ENCODE measurements around the gene PRIMA1. TPM values are rescaled to one million over a fixed set of nuclear protein-coding genes. Genes with fewer than 3 reads are reported as not detected.

PRIMA1 gene
- total RNA-seq, 1 experiment from 2014 or later: 2.3 TPM

GRCh38 chr14:93764211-93764659 is 24.1 kb downstream of the PRIMA1 start:
- no CpG with 5 or more reads among the region's 8 CpGs for WGBS (ENCODE audit: extremely low coverage, insufficient read length, low lambda C conversion rate)
- Histone ChIP-seq H3K27me3 (ENCODE audit: insufficient read depth, low read length) (no peaks in the 10 kb centered on the region), H3K56ac (ENCODE audit: insufficient read length, low read depth, low read length) (no peak overlapping the region), H3K23ac (ENCODE audit: insufficient read length, low read depth, low read length) (no peak overlapping the region), H3K23me2 (ENCODE audit: insufficient read length, low read depth, low read length, poor library complexity, severe bottlenecking) (no peaks in the 10 kb centered on the region), H3K9ac (ENCODE audit: extremely low read depth, insufficient read length, low read length) (no peak overlapping the region), H2AK5ac (ENCODE audit: insufficient read length, low read length) (no peak overlapping the region), H3K27ac (ENCODE audit: insufficient read length, low read depth, low read length) (no peak overlapping the region), H4K8ac (replicated peaks; ENCODE audit: insufficient read length, low read depth, low read length) (no peak overlapping the region), H3K4ac (ENCODE audit: low read depth, low read length) (no peak overlapping the region), H4K5ac (ENCODE audit: insufficient read length, low read depth, low read length) (no peak overlapping the region), H3K79me1 (ENCODE audit: insufficient read depth, low read depth, low read length, poor library complexity, severe bottlenecking) (no peaks in the 10 kb centered on the region), H4K91ac (ENCODE audit: insufficient read length, low read depth, low read length) (no peak overlapping the region), H3K18ac (ENCODE audit: insufficient read length, low read depth, low read length) (no peak overlapping the region), H2AFZ (ENCODE audit: low read length) (no peak overlapping the region), H2BK5ac (ENCODE audit: insufficient read length, low read length) (no peak overlapping the region), H4K20me1 (ENCODE audit: control insufficient read depth, insufficient read depth, insufficient read length) (no peaks in the 10 kb centered on the region), H3K79me2 (ENCODE audit: insufficient read depth, low read length) (no peaks in the 10 kb centered on the region), H3K4me2 (ENCODE audit: insufficient read depth, insufficient read length, low read length) (no peak overlapping the region), H2BK120ac (ENCODE audit: low read depth, low read length, poor library complexity, severe bottlenecking) (no peak overlapping the region), H2BK15ac (ENCODE audit: low read depth, low read length) (no peak overlapping the region), H3K4me1 (ENCODE audit: insufficient read depth, low read length) (no peaks in the 10 kb centered on the region; the same call in 1 of the 2 replicates), H2BK20ac (ENCODE audit: low read depth, low read length, poor library complexity, severe bottlenecking) (no peak overlapping the region), H3T11ph (ENCODE audit: low read length) (no peak overlapping the region), H2BK12ac (ENCODE audit: insufficient read length, low read depth, low read length) (no peak overlapping the region), H3K9me3 (ENCODE audit: control insufficient read depth, low read depth, low read length) (no peaks in the 10 kb centered on the region), H3K14ac (ENCODE audit: insufficient read depth, low read length) (no peak overlapping the region)
- H3K4me3 Mint-ChIP-seq: no peak overlapping the region
- TF ChIP-seq, protein P1, sequence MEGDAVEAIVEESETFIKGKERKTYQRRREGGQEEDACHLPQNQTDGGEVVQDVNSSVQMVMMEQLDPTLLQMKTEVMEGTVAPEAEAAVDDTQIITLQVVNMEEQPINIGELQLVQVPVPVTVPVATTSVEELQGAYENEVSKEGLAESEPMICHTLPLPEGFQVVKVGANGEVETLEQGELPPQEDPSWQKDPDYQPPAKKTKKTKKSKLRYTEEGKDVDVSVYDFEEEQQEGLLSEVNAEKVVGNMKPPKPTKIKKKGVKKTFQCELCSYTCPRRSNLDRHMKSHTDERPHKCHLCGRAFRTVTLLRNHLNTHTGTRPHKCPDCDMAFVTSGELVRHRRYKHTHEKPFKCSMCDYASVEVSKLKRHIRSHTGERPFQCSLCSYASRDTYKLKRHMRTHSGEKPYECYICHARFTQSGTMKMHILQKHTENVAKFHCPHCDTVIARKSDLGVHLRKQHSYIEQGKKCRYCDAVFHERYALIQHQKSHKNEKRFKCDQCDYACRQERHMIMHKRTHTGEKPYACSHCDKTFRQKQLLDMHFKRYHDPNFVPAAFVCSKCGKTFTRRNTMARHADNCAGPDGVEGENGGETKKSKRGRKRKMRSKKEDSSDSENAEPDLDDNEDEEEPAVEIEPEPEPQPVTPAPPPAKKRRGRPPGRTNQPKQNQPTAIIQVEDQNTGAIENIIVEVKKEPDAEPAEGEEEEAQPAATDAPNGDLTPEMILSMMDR (conservative IDR thresholded peaks at IDR 0.05): no peak
- no peaks in the 10 kb centered on the region for H3K9me3 Mint-ChIP-seq
- H3K27ac Mint-ChIP-seq: peak overlapping the region in 1 of 3 experiments; percentile 59; a peak in 1 of 7 replicates
- peaks cover 2% of the 10 kb centered on the region; the same call in 1 of the 2 replicates for H3K27me3 Mint-ChIP-seq (ENCODE audit: low read depth)
- H3K4me1 Mint-ChIP-seq: peaks cover 13 to 27% of the 10 kb centered on the region in 2 experiments
- no peak for DNase-seq
- H3K36me3 Mint-ChIP-seq (ENCODE audit: insufficient read depth in 1 of 3, low read depth in 3 of 3): no peaks in the 10 kb centered on the region

Data from H9 (cell line).